ENCODE results near the gene DNAAF1. TPM values are rescaled to one million over a fixed set of nuclear protein-coding genes. Genes with fewer than 3 reads are reported as not detected.
A peak's percentile ranks its signal among the peaks of the same experiment; 100 is the strongest.

The DNAAF1 gene
- total RNA-seq (under 1 TPM in 3 of 9 donors, not detected in 6; 0.20 to 0.32 (median 0.25) TPM), polyA plus RNA-seq (under 1 TPM; 0.15 to 0.38 TPM)
- long read RNA-seq, donor 1, result 0 reads
- long read RNA-seq, donor 2, partial matches to known transcripts, result 0 of 2 reads
- long read RNA-seq, donor 2, other reads (novel, unspliced or antisense), result 2 of 2 reads
- long read RNA-seq, donor 3, result 0 reads

DNA sequence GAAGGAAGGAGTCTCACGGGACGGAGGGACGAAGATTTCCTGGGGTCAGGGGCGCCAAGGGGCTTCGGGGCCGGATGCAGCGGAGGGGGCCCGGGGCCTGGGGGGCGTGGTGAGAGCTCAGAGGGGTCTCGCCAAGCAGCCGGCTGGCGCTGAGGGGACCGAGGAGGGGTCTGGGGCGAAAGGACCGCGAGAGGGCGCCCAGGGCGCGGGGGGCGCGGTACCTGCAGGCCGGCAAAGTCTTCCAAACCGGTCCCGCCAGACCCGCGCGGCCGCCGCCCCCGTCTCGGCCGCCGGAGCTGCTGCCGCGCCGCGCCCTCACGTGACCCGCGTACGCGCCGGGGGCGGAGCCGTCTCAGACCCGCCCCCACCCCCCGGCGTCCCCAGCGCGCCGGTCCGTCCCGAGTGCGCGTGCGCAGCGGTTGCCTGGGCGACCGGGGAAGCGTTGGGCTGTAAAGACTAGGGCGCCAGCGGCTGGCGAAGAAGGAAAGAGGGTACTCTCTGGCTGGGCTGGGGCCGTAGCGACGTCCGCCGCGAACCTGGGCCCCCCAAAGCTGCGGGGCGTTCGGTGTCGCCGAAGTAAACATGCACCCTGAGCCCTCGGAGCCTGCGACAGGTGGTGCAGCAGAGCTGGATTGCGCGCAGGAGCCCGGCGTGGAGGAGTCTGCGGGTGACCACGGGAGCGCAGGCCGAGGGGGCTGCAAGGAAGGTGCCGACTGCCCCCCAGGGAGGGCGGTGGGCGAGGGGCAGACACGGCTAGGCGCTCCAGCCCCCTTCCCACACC lies at the start of gene DNAAF1, which contains the start of gene HSDL1:
Gene DNAAF1 (plus strand): TSS at position 450 of the 781 bp plus-strand sequence. CDS start 133 bp downstream, at position 583.
Gene HSDL1 (minus strand): TSS at position 319 of the 781 bp plus-strand sequence. CDS start 13,856 bp downstream, outside the sequence.
- Histone ChIP-seq H3K27ac (peak within 1 kb of the TSS; percentile 50 to 96 (median 80)), H3K4me1 (peaks cover 0 to 26% (median 10%) of the 10 kb centered on the region in 12 donors), H3K27me3 (peaks cover 0 to 2% (median 0%) of the 10 kb centered on the region in 9 donors), H3K36me3 (no peaks in the 10 kb centered on the region), H3K9me3 (no peaks in the 10 kb centered on the region), H3K4me3 (peak within 1 kb of the TSS; percentile 78 to 99 (median 94))
- intact Hi-C loops (cut with DNase I), result loop anchor here in 8 of 10 donors (2.0 to 10.0 kb wide), 5 partner anchors 37 to 63 kb away; partner anchors contain the start of gene TAF1C (in 4 of the 8)
- 0 to 1% (median 1%) methylated on average over 13 to 89 of the region's 89 CpGs for WGBS, 4 donors
- ATAC-seq (peak; percentile 84 to 96 (median 94)), DNase-seq (peak; percentile 90 to 96 (median 91))
- TF ChIP-seq, protein P1, sequence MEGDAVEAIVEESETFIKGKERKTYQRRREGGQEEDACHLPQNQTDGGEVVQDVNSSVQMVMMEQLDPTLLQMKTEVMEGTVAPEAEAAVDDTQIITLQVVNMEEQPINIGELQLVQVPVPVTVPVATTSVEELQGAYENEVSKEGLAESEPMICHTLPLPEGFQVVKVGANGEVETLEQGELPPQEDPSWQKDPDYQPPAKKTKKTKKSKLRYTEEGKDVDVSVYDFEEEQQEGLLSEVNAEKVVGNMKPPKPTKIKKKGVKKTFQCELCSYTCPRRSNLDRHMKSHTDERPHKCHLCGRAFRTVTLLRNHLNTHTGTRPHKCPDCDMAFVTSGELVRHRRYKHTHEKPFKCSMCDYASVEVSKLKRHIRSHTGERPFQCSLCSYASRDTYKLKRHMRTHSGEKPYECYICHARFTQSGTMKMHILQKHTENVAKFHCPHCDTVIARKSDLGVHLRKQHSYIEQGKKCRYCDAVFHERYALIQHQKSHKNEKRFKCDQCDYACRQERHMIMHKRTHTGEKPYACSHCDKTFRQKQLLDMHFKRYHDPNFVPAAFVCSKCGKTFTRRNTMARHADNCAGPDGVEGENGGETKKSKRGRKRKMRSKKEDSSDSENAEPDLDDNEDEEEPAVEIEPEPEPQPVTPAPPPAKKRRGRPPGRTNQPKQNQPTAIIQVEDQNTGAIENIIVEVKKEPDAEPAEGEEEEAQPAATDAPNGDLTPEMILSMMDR (IDR thresholded peaks at IDR 0.05), result peak in 4 of 12 donors; percentile 3 to 28 (median 15)
- TF ChIP-seq POLR2A (IDR thresholded peaks at IDR 0.05), result peak; percentile 76 to 82

DNA sequence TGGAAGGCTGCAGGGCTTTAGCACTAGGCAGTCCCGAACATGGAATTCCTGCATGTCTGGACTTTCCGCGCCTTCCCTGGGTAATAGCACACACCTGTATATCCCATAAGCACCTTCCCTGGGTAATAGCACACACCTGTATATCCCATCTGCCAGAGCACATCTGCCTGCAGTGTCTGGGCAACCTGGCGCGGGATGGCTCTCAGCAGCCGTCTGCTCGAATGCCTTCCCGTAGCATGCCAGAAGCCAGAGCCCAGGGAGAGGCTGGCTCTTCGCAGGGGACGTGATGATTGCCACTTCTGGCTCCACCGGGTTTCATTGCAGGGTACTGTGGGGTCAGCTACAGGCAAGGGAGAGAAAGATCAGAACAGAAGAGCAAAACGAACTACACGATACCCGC lies 49.6 kb upstream of the DNAAF1 start:
- WGBS, 4 donors, result 59 to 80% (median 66%) methylated on average over 13 to 14 of the region's 14 CpGs
- Histone ChIP-seq H3K4me1 (peaks cover 0 to 30% (median 2%) of the 10 kb centered on the region in 12 donors), H3K36me3 (peaks cover 0 to 100% (median 93%) of the 10 kb centered on the region in 9 donors), H3K27ac (peak overlapping the region in 6 of 12 donors; percentile 10 to 61 (median 21)), H3K4me3 (no peak overlapping the region), H3K9me3 (no peaks in the 10 kb centered on the region), H3K27me3 (no peaks in the 10 kb centered on the region)
- DNase-seq (peak in 2 of 5 donors; percentile 21 to 54), ATAC-seq (peak in 3 of 4 donors; percentile 18 to 66 (median 41))
- TF ChIP-seq, protein P1 (IDR thresholded peaks at IDR 0.05), result no peak
- no peak for TF ChIP-seq POLR2A (IDR thresholded peaks at IDR 0.05)
- intact Hi-C loops (cut with DNase I), result no loop called here

DNA sequence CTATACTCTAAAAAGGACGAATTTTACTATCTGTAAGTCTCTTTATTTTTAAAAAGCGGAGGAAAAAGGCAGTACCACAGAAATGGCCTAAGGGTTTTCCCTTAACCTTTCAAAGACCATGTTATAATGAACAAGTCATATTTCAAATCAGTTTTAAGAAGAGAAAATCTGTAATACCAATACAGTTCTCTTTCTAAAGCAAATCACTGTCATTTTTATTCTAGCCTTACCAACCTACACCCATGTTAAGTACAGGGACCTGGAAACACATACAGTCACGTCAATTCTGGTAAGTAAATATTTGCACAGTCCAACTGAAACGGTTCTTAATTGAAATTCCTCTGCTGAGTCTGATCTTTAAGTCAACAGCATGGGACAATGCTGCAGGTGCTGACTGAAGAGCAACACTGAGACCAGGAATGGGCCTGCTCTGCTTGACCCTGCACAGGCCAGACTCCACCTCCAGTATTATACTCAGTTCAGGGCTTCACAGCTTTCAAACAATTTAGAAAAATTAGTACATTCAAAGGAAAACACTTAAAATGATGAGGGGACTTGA lies 48.6 kb upstream of the DNAAF1 start:
- intact Hi-C loops (cut with DNase I), result no loop called here
- ATAC-seq, result peak in 1 of 4 donors; percentile 23
- H3K27ac ChIP-seq, result peak overlapping the region in 2 of 12 donors; percentile 12 to 24

More for the DNA sequence above, 48.6 kb upstream of the DNAAF1 start:
- Histone ChIP-seq H3K4me1 (peaks cover 0 to 30% (median 5%) of the 10 kb centered on the region in 12 donors), H3K4me3 (no peak overlapping the region), H3K36me3 (peaks cover 0 to 99% (median 89%) of the 10 kb centered on the region in 9 donors), H3K27me3 (no peaks in the 10 kb centered on the region), H3K9me3 (no peaks in the 10 kb centered on the region)
- TF ChIP-seq, protein P1 (IDR thresholded peaks at IDR 0.05), result no peak
- no peak for TF ChIP-seq POLR2A (IDR thresholded peaks at IDR 0.05)
- DNase-seq, result no peak
- 74 to 75% (median 74%) methylated on average over 4 of the region's 4 CpGs for WGBS, 4 donors

All from heart left ventricle (tissue), 16 donors.